GM12874 (cell line): Measurements from ENCODE around the gene MCTP2.

Experiments
- CTCF ChIP-seq: IDR thresholded peaks from 2 replicates; pipeline ENCODE4 v1.5.1; 2011; ENCODE audit warnings: low read depth, mild to moderate bottlenecking, control low read depth, low read length, moderate library complexity; ENCODE audit not compliant: insufficient read depth

Gene MCTP2

DNA sequence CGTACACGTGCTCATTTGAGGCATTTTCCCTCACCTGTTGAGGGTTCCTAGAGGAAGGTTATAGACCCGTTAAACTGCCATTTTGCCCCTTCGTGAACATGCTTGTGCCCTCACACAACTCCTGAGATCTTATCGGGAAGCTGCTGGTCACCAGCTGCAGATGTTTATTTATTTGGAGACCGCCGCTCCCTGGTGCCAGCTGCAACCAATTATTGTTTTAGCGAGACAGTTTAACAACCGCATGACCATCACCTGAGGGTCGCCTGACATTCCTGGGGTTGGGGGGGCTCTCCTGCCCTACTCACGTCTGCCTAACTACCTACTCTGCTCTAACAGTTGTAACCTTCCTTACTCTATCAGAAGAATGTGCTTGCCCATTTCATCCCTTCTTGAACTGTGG lies 292.5 kb downstream of the MCTP2 start:
- no peak for TF ChIP-seq CTCF

GRCh38 chr15:94524565-94524964 lies 293.2 kb downstream of the MCTP2 start:
- no peak for TF ChIP-seq CTCF

GRCh38 chr15:94526071-94526689 lies 294.8 kb downstream of the MCTP2 start:
- peak; percentile 59 for TF ChIP-seq CTCF

DNA sequence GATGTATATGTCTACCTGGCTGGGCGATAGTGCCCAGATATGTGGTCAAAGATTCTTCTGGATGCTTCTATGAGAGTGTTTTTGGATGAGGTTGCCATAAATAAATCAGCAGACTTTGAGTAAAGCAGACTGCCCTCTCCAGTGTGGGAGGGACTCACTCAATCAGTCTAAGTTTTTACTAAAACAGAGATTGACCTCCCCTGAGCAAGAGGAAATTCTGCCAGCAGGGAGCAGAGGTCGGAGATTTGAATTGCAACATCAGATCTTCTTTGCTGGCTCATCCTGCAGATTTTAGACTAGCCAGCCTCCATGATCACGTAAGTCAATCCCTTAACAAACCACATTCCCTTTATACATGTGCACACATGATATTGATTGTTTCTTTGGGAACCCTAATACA lies 300.9 kb downstream of the MCTP2 start:
- TF ChIP-seq CTCF = no peak
